Measurements from ENCODE around the gene VCX3A.
"Not testable (repeated sequence)": the region's sequence is repeated elsewhere in the genome, so short reads cannot be mapped to it uniquely, and the experiment has no call there.

VCX3A gene

DNA sequence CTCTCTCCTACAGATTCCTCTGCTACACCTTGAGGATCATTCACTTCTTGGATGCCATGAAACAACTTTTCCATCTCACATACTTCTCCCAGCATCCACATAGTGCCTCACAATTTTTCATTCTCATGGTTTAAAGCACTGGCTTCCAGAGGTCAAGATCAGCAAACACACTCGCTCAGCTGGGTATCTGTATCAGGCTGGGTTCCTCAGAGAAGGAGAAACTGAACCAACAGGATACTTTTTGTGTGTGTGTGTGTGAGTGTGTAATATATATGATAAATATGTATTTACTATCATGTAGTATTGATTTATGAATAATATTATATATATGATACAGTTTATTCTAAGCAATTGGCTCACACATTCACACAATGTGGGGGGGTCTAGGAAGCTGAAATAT, at the start of gene VCX3A:
TSS of gene VCX3A (minus strand) at position 101 of the 400 bp plus-strand sequence. CDS start 621 bp downstream, outside the sequence.
- DNase-seq, result not testable (repeated sequence)

- DNase-seq, result no peak
Measured at GRCh38 chrX:6574762-6575161, 39.8 kb upstream of the VCX3A start.

DNA sequence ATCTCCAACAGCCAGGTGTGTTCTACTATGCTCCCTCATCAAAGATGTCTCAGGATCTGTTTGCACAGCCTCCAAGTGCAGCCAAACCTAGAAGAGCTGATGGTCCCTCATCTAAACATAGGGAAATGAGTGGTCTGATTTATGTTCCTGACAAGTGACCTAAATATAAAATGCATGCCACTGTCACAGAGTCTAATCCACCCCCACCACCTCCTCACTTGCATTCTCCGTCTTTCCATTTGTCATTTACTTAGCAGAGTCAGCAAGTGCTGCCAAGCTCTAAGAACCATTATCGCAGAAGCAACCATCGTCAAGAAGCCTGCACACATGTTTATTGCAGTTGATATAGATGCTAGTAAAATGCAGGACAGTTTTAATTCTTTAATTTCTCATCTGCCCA, 33.1 kb upstream of the VCX3A start:
- no peak for DNase-seq

DNA sequence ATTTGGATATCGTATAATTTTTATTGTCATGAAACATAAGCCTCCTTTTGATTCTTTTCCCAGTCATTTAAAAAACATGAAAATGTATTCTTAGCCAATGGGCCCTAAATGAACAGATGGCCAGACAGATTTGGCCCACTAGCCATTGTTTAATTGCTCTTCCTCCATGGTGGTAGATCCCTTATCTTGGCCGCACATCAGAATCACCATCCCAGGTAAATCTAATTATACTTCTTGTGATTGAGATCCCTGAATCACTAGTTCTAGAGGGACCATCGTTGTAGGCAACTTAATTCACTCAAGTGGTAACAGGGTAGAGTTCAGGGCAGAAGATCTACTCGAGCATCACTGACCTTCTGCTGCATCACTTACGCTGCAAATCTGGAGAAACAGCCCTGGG, 24.1 kb upstream of the VCX3A start:
- no peak for DNase-seq

DNA sequence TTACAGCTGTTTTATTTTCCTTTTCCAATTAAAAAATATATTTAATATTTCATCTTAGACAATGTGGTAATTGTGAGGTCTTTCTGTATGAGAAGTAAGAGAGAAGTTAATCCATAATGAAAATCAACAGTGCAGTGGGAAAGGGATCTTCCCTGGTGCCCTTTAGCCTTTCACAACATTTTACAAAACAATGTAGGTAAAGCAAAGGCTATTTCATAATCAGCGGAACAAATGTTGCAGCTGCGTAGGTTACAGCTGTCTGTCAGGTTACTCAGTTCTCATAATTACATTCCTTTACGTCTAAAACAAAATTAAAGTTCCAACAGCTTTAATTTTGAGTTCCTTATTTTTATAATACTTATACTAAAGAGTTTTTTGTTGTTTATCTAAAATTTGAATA, 22.8 kb upstream of the VCX3A start:
- no peak for DNase-seq

- DNase-seq, result no peak
Measured at GRCh38 chrX:6550999-6551398, 16.1 kb upstream of the VCX3A start.

DNA sequence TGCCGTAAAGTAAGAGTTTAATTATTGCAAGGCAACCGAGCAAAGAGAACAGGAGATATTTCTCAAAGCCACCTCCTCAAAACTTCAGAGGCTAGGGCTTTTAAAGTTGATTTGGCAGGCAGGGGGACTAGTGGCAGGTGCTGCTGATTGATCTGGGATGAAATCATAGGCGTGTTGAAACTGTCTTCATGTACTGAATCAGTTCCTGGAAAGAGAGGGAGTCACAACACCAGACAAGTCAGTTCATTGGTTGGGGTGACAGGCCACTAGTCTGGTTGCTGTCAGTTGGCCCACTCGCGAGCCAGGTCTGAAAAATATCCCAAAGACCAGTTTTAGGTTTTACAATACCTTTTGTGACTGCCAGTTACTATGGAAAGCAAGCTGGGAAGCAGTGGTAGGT, 10.8 kb upstream of the VCX3A start:
- DNase-seq, result no peak

GRCh38 chrX:6526564-6527136, 8.3 kb downstream of the VCX3A start:
- no peak for DNase-seq

DNA sequence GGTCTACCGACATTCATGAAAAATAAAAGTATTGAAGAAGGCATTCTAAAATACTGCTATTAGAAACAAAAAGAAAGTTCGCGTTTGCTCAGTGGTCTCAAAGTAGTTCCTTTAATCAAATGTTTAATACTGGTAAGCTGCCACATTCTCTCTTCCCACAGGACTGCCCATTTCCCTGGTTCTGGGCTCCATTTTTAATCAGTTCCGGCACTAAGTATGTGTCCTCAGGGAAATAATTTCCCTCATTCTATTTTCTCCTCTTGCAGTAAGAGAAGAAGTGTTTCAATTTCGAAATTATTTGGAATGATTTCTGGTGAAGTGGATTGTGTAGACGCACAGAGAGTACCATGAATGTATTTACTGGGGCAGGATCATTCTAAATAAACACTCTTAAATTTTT, 17.5 kb downstream of the VCX3A start:
- no peak for DNase-seq

- DNase-seq, result no peak
Measured at GRCh38 chrX:6506444-6506843, 28.5 kb downstream of the VCX3A start.

DNA sequence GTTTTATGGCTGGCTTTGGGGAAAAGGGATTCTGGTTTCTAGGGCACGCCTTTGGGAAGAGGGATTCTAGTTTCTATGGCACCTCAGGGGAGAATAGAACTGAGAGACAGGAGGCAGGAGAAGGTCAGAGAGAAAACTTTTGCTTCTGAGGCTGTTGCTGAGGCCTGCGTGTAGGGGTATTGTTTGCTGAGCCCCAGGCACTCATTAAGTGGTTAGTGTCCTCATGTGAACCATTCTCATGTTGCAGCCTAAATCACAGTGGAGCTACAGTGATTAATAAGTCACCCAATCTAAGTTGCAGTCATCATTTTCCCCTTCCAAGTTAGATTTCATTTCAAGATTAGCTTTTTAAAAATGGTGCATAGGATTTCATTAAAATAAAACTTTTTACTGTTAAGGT, 29.0 kb downstream of the VCX3A start:
- no peak for DNase-seq

DNA sequence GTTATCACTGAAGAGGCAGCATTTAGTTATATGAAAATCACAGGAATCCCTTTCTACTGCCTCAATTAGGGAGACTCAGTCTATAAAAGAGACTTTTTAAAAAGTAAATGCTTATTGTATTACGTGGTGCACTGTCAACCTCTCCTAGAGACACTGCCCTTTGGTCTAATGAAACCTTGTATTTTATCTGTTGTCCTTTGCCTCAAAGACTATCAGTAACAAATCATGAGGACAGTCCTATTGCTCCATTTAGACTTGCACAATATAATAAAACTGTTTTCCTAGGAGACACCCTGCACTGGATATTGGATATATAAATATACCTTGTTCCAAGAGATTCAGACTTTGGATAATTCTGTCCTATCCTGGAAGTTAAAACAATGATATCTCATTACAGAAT, 34.2 kb downstream of the VCX3A start:
- no peak for DNase-seq

DNA sequence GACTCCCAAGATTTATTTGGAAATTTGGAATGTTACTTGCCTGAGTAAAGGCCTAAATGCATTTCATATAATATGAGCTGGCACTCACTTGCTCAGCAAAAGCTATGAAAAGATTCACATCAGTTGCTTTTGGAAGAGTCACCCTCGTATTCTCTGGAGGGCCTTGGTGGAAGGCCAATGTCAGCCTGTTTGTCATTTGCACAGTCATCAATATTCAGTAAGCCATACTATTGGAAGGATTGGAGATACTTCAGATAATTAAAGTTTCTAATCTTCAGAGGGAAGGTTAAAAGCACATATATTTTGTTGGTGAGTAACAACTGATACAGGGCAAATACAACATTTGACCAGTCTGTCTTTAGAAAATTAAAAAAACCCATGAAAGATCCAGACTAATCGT, 36.6 kb downstream of the VCX3A start:
- DNase-seq, result no peak
